T-helper 9 cell (primary cell): ENCODE results near the gene NDUFAF7.
A peak's percentile ranks its signal among the peaks of the same experiment; 100 is the strongest.
"Not testable (repeated sequence)": the region's sequence is repeated elsewhere in the genome, so short reads cannot be mapped to it uniquely, and the experiment has no call there.

Source experiments
- DNase-seq: peaks from one replicate; pipeline ENCODE4 v3.0.0-alpha.2; 2020
- total RNA-seq, 2 donors: gene quantifications; one replicate each; lab custom pipeline; 2026; lab: John Stamatoyannopoulos, UW

NDUFAF7 gene
- total RNA-seq, result 18.3 to 27.3 reads per million in 2 donors

- peak; percentile 79 for DNase-seq
These were observed at the start of gene NDUFAF7, which contains the start of gene CEBPZ for GRCh38 chr2:37231241-37232130. Gene NDUFAF7 (plus strand): TSS chr2:37231658. CDS start chr2:37231706, 48 bp downstream. Gene CEBPZ (minus strand): TSS chr2:37231596. CDS start chr2:37231567, 29 bp downstream.

GRCh38 chr2:37181726-37182684 is 49.5 kb upstream of the NDUFAF7 start:
- no peak for DNase-seq

- DNase-seq, result no peak
These were observed 42.9 kb upstream of the NDUFAF7 start, which contains the start of gene SULT6B1 for GRCh38 chr2:37188570-37188969. Gene SULT6B1 (minus strand): TSS chr2:37188670. CDS start chr2:37188640, 30 bp downstream.

- no peak for DNase-seq
These were observed 41.9 kb upstream of the NDUFAF7 start for GRCh38 chr2:37189452-37190153.

- DNase-seq, result no peak
These were observed 41.2 kb upstream of the NDUFAF7 start for GRCh38 chr2:37190290-37190689.

GRCh38 chr2:37191253-37191652 is 40.2 kb upstream of the NDUFAF7 start:
- no peak for DNase-seq

GRCh38 chr2:37191747-37192146 is 39.7 kb upstream of the NDUFAF7 start:
- no peak for DNase-seq

GRCh38 chr2:37192551-37192950 is 38.9 kb upstream of the NDUFAF7 start:
- DNase-seq, result no peak

GRCh38 chr2:37195862-37196319 is 35.6 kb upstream of the NDUFAF7 start:
- not testable (repeated sequence) for DNase-seq

GRCh38 chr2:37196320-37197195 is 34.9 kb upstream of the NDUFAF7 start, which contains the start of gene CEBPZOS:
Gene CEBPZOS (plus strand): TSS chr2:37196496. CDS start chr2:37199705, 3,209 bp downstream.
- DNase-seq, result peak; percentile 91

- no peak for DNase-seq
These were observed 32.8 kb upstream of the NDUFAF7 start for GRCh38 chr2:37198681-37199065.

GRCh38 chr2:37201208-37201607 is 30.2 kb upstream of the NDUFAF7 start:
- DNase-seq, result no peak

GRCh38 chr2:37201766-37202165 is 29.7 kb upstream of the NDUFAF7 start:
- no peak for DNase-seq

GRCh38 chr2:37203708-37204107 is 27.8 kb upstream of the NDUFAF7 start:
- DNase-seq, result no peak

- not testable (repeated sequence) for DNase-seq
These were observed 26.3 kb upstream of the NDUFAF7 start for GRCh38 chr2:37205071-37205661.

- no peak for DNase-seq
These were observed 25.6 kb upstream of the NDUFAF7 start for GRCh38 chr2:37205689-37206341.

- not testable (repeated sequence) for DNase-seq
These were observed 24.7 kb upstream of the NDUFAF7 start for GRCh38 chr2:37206760-37207159.

GRCh38 chr2:37211212-37211611 is 20.2 kb upstream of the NDUFAF7 start:
- no peak for DNase-seq

GRCh38 chr2:37211939-37212338 is 19.5 kb upstream of the NDUFAF7 start:
- no peak for DNase-seq

- no peak for DNase-seq
These were observed 16.2 kb upstream of the NDUFAF7 start for GRCh38 chr2:37215250-37215649.
